IgD-negative memory B cell (primary cell): ENCODE measurements around the gene RWDD4. TPM values are rescaled to one million over a fixed set of nuclear protein-coding genes. Genes with fewer than 3 reads are reported as not detected.

Experiments used
- H3K27ac Mint-ChIP-seq, 3 donors: one replicate each; pipeline ENCODE4 v1.8.0; 2020 to 2022; ENCODE audit warnings: mild to moderate bottlenecking in 3 of 3, mixed read lengths in 3 of 3, moderate library complexity in 1 of 3
- H3K27me3 Mint-ChIP-seq: one replicate; pipeline ENCODE4 v1.8.0; 2021; ENCODE audit warnings: mixed read lengths
- H3K36me3 Mint-ChIP-seq: one replicate; pipeline ENCODE4 v1.8.0; 2020; ENCODE audit warnings: mild to moderate bottlenecking, mixed read lengths
- H3K4me1 Mint-ChIP-seq, 3 donors: one replicate each; pipeline ENCODE4 v1.8.0; 2020 to 2022; ENCODE audit warnings: mixed read lengths in 3 of 3, mild to moderate bottlenecking in 1 of 3
- H3K4me3 Mint-ChIP-seq, 4 donors: one replicate each; pipeline ENCODE4 v1.8.0; 2020 to 2022; ENCODE audit warnings: mild to moderate bottlenecking in 4 of 4, mixed read lengths in 4 of 4, moderate library complexity in 3 of 4
- H3K9me3 Mint-ChIP-seq, 3 donors: one replicate each; pipeline ENCODE4 v1.8.0; 2020 to 2021; ENCODE audit warnings: mixed read lengths in 3 of 3, mild to moderate bottlenecking in 1 of 3
- polyA plus RNA-seq: library from polyadenylated mRNA; unstranded; fragments of 300-500 nt; fragmentation: Illumina TruSeq; gene quantifications from one replicate; pipeline ENCODE4 v1.2.3, GENCODE V29; 2021

RWDD4 gene
- polyA plus RNA-seq, 1 donor from 2014 or later, result 17.1 TPM

- Mint-ChIP-seq H3K36me3 (peaks cover 3% of the 10 kb centered on the region), H3K27me3 (no peaks in the 10 kb centered on the region), H3K27ac (peak overlapping the region; percentile 84 to 96 (median 85)), H3K9me3 (no peaks in the 10 kb centered on the region), H3K4me1 (peaks cover 26 to 34% (median 28%) of the 10 kb centered on the region in 3 donors), H3K4me3 (peak overlapping the region; percentile 93 to 97 (median 96))
Measured at GRCh38 chr4:183658362-183659028, 490 bp downstream of the RWDD4 start.

- Mint-ChIP-seq H3K9me3 (no peaks in the 10 kb centered on the region), H3K27me3 (no peaks in the 10 kb centered on the region), H3K36me3 (peaks cover 8% of the 10 kb centered on the region), H3K4me3 (peak overlapping the region; percentile 83 to 97 (median 94)), H3K27ac (peak overlapping the region in 2 of 3 donors; percentile 72 to 96), H3K4me1 (peaks cover 26 to 34% (median 28%) of the 10 kb centered on the region in 3 donors)
Measured at GRCh38 chr4:183657564-183657963, 1.4 kb downstream of the RWDD4 start.

- Mint-ChIP-seq H3K4me1 (no peaks in the 10 kb centered on the region), H3K27ac (no peak overlapping the region), H3K36me3 (peaks cover 7% of the 10 kb centered on the region), H3K27me3 (no peaks in the 10 kb centered on the region), H3K9me3 (no peaks in the 10 kb centered on the region), H3K4me3 (no peak overlapping the region)
Measured at GRCh38 chr4:183645326-183645725, 13.7 kb downstream of the RWDD4 start.

- H3K4me1 Mint-ChIP-seq, result peaks cover 0 to 1% (median 0%) of the 10 kb centered on the region in 3 donors
- H3K36me3 Mint-ChIP-seq, result peaks cover 4% of the 10 kb centered on the region
- peaks cover 1% of the 10 kb centered on the region for H3K27me3 Mint-ChIP-seq
- no peak overlapping the region for H3K4me3 Mint-ChIP-seq
- peaks cover 0 to 2% (median 0%) of the 10 kb centered on the region in 3 donors for H3K9me3 Mint-ChIP-seq
- H3K27ac Mint-ChIP-seq, result no peak overlapping the region
Measured at GRCh38 chr4:183639291-183639690, 19.7 kb downstream of the RWDD4 start.

- Mint-ChIP-seq H3K27me3 (peaks cover 3% of the 10 kb centered on the region), H3K27ac (no peak overlapping the region), H3K9me3 (peaks cover 0 to 2% (median 0%) of the 10 kb centered on the region in 3 donors), H3K4me1 (peaks cover 0 to 1% (median 0%) of the 10 kb centered on the region in 3 donors), H3K4me3 (no peak overlapping the region), H3K36me3 (peaks cover 4% of the 10 kb centered on the region)
Measured at GRCh38 chr4:183638436-183638835, 20.5 kb downstream of the RWDD4 start.

- peaks cover 4% of the 10 kb centered on the region for H3K36me3 Mint-ChIP-seq
- no peak overlapping the region for H3K27ac Mint-ChIP-seq
- H3K27me3 Mint-ChIP-seq, result peaks cover 3% of the 10 kb centered on the region
- no peak overlapping the region for H3K4me3 Mint-ChIP-seq
- H3K4me1 Mint-ChIP-seq, result peaks cover 0 to 1% (median 0%) of the 10 kb centered on the region in 3 donors
- peaks cover 0 to 2% (median 0%) of the 10 kb centered on the region in 3 donors for H3K9me3 Mint-ChIP-seq
Measured at GRCh38 chr4:183637461-183637860, 21.5 kb downstream of the RWDD4 start.

GRCh38 chr4:183636923-183637322 is 22.1 kb downstream of the RWDD4 start:
- Mint-ChIP-seq H3K27me3 (peaks cover 3% of the 10 kb centered on the region), H3K4me3 (no peak overlapping the region), H3K4me1 (peaks cover 0 to 1% (median 0%) of the 10 kb centered on the region in 3 donors), H3K36me3 (peaks cover 2% of the 10 kb centered on the region), H3K27ac (no peak overlapping the region), H3K9me3 (peaks cover 0 to 2% (median 0%) of the 10 kb centered on the region in 3 donors)

- H3K4me1 Mint-ChIP-seq, result peaks cover 0 to 1% (median 0%) of the 10 kb centered on the region in 3 donors
- H3K4me3 Mint-ChIP-seq, result no peak overlapping the region
- peaks cover 2% of the 10 kb centered on the region for H3K36me3 Mint-ChIP-seq
- peaks cover 0 to 2% (median 0%) of the 10 kb centered on the region in 3 donors for H3K9me3 Mint-ChIP-seq
- peaks cover 3% of the 10 kb centered on the region for H3K27me3 Mint-ChIP-seq
- no peak overlapping the region for H3K27ac Mint-ChIP-seq
Measured at GRCh38 chr4:183636503-183636902, 22.5 kb downstream of the RWDD4 start.

GRCh38 chr4:183635741-183636140 is 23.2 kb downstream of the RWDD4 start:
- peaks cover 0 to 1% (median 0%) of the 10 kb centered on the region in 3 donors for H3K4me1 Mint-ChIP-seq
- peaks cover 3% of the 10 kb centered on the region for H3K27me3 Mint-ChIP-seq
- no peaks in the 10 kb centered on the region for H3K36me3 Mint-ChIP-seq
- peaks cover 0 to 2% (median 0%) of the 10 kb centered on the region in 3 donors for H3K9me3 Mint-ChIP-seq
- H3K27ac Mint-ChIP-seq, result no peak overlapping the region
- no peak overlapping the region for H3K4me3 Mint-ChIP-seq

GRCh38 chr4:183635321-183635720 is 23.7 kb downstream of the RWDD4 start:
- no peak overlapping the region for H3K27ac Mint-ChIP-seq
- H3K27me3 Mint-ChIP-seq, result peaks cover 3% of the 10 kb centered on the region
- H3K9me3 Mint-ChIP-seq, result peaks cover 0 to 2% (median 0%) of the 10 kb centered on the region in 3 donors
- H3K36me3 Mint-ChIP-seq, result no peaks in the 10 kb centered on the region
- H3K4me3 Mint-ChIP-seq, result no peak overlapping the region
- H3K4me1 Mint-ChIP-seq, result peaks cover 0 to 1% (median 0%) of the 10 kb centered on the region in 3 donors

GRCh38 chr4:183633476-183634400 is 25.2 kb downstream of the RWDD4 start:
- Mint-ChIP-seq H3K27me3 (peaks cover 3% of the 10 kb centered on the region), H3K4me1 (peaks cover 0 to 1% (median 0%) of the 10 kb centered on the region in 3 donors), H3K9me3 (peaks cover 0 to 2% (median 0%) of the 10 kb centered on the region in 3 donors), H3K27ac (no peak overlapping the region), H3K36me3 (no peaks in the 10 kb centered on the region), H3K4me3 (no peak overlapping the region)

GRCh38 chr4:183632689-183633088 is 26.3 kb downstream of the RWDD4 start:
- no peak overlapping the region for H3K4me3 Mint-ChIP-seq
- peaks cover 0 to 2% (median 0%) of the 10 kb centered on the region in 3 donors for H3K9me3 Mint-ChIP-seq
- peaks cover 7% of the 10 kb centered on the region for H3K27me3 Mint-ChIP-seq
- H3K4me1 Mint-ChIP-seq, result peaks cover 0 to 1% (median 0%) of the 10 kb centered on the region in 3 donors
- H3K36me3 Mint-ChIP-seq, result no peaks in the 10 kb centered on the region
- no peak overlapping the region for H3K27ac Mint-ChIP-seq

GRCh38 chr4:183631577-183632198 is 27.3 kb downstream of the RWDD4 start:
- H3K36me3 Mint-ChIP-seq, result no peaks in the 10 kb centered on the region
- H3K27ac Mint-ChIP-seq, result no peak overlapping the region
- H3K27me3 Mint-ChIP-seq, result peaks cover 7% of the 10 kb centered on the region
- H3K4me3 Mint-ChIP-seq, result no peak overlapping the region
- no peaks in the 10 kb centered on the region for H3K9me3 Mint-ChIP-seq
- H3K4me1 Mint-ChIP-seq, result peaks cover 0 to under 1% (median 0%) of the 10 kb centered on the region in 3 donors

- no peak overlapping the region for H3K4me3 Mint-ChIP-seq
- H3K36me3 Mint-ChIP-seq, result no peaks in the 10 kb centered on the region
- no peak overlapping the region for H3K27ac Mint-ChIP-seq
- no peaks in the 10 kb centered on the region for H3K4me1 Mint-ChIP-seq
- H3K9me3 Mint-ChIP-seq, result no peaks in the 10 kb centered on the region
- peaks cover 8% of the 10 kb centered on the region for H3K27me3 Mint-ChIP-seq
Measured at GRCh38 chr4:183627979-183628588, 30.9 kb downstream of the RWDD4 start.
